ENCODE results near the gene TPRA1.

The TPRA1 gene

DNA sequence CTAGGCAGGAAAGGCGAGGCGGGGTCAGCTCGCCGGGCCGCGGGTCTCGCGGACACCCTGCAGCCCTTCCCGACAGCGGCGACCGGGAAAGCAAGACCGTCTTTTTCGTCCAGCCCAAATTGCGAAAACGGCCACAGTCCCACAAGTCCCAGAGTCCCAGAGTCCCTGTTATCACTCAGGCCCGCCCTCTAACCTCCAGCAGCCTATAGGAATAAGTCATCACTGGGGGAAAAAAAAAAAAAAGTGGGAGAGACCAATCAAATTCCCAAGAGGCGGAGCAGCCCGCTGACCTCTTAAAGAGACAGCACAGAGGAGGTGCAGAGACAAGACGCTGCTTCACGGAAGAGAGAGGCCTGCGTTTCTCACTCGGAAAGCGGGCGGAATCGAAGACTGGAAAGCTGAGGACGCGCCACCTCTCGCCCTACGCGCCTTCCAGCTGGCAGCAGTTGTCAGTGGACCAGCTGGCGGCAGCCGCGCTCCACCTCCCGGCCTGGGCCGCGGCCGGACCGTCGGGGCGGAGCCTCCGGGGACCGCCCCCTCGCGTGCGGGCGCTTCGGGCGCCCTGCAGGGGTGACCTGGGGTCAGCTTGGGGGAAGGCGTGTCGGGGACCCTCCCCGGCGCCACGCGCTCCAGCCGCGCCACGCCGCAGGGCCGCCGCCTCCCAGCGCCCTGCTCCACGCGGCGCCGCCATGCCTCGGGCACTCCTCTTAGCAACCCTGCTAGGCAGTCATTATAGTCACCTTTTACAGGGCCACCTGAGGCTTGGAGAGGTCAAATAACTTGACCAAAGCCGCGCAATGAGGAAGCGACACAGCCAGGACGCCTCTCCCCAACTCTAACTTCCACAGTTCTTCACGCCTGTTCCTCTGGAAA lies at the start of gene TPRA1:
Gene TPRA1, minus strand, starts transcription at position 141 of the 873 bp plus-strand sequence. CDS start 10,587 bp downstream, outside the sequence.
- DNase-seq (ENCODE audit: low read depth in 1 of 2, low spot score in 1 of 2), result peak; percentile 62 to 78

GRCh38 chr3:127640042-127640355 lies 49.5 kb upstream of the TPRA1 start:
- no peak for DNase-seq (ENCODE audit: low read depth in 1 of 2, low spot score in 1 of 2)

- DNase-seq (ENCODE audit: low read depth in 1 of 2, low spot score in 1 of 2), result no peak
Measured at GRCh38 chr3:127639173-127640041, 48.9 kb upstream of the TPRA1 start.

DNA sequence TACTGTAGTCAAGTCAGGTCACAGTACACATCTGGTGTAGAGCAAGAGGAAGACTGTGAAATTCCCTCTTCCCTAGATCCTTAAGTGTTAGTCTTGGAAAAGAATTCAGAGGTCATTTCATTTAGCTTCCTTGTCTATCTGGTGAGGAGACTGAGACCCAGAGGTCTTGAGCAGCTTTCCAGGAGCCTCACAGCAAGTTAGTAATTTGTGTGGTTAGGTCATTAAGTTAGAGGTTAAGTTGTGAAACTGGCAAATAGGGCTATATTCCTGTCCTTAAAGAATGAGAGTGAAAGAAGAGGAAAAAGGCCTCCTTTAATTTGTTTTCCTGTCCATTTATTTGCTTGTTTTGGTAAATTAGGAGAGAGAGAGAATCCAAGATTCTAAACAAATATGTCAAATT lies 47.4 kb upstream of the TPRA1 start:
- DNase-seq (ENCODE audit: low read depth in 1 of 2, low spot score in 1 of 2), result no peak

- DNase-seq (ENCODE audit: low read depth in 1 of 2, low spot score in 1 of 2), result no peak
Measured at GRCh38 chr3:127637546-127637945, 47.0 kb upstream of the TPRA1 start.

DNA sequence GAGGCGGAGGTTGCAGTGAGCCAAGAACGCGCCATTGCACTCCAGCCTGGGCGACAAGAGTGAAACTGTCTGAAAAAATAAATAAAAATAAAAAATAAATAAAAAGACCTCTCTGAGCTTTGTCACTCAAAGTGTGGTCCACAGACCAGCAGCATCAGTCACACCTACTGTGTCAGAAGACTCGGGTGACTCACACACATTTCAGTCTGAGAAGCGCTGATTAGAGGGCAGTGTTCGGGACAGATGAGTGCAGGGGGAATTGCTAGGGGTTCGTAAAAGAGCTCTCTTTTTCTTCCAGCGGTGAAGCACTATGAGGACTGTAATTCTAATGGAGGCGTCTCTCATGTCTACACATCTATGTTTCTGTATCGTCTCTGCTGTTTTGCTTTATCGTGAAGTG lies 44.1 kb upstream of the TPRA1 start:
- no peak for DNase-seq (ENCODE audit: low read depth in 1 of 2, low spot score in 1 of 2)

- DNase-seq (ENCODE audit: low read depth in 1 of 2, low spot score in 1 of 2), result no peak
Measured at GRCh38 chr3:127632035-127632820, 41.7 kb upstream of the TPRA1 start.

DNA sequence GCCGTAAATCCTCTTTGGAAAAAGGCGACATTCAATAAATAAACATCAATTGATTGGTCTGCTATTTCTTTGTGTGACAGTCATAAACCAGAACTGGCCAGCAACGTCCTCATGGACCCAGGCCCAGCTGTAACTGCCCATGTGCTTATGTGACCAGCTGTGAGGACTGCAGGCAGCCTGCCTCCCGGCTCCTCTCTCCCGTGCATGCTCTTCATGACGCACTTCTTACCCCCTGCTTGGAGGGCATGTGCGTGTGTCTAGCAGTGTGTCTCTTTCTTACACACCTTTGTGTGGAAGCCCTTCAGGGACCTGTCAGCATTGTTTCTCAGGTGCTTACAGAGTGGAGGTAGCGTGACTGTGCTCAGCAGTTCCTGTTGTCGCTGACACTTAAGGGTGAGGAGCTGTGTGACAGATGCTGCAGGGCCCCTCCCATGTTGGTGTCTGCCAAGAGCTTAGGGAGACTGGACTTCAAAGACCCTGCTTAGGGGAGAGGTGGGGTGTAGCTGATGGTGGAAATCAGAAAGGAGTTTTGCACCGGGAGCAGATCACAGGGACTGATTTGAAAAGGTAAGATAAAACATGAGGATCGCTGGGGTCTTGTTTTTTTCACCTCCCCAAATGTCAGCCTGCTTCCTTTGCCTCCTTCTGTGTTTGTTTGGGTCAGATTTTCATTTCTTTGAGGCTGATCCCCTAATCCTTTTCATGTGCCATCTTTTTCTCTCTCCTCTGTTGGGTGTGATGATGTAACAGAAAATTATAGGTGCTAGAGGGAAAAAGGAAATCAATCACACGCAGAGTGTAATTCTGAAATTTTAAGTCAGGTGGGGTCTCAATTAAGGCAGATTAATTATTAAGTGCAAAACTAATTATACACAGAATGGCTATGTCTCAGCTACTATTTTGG lies 40.5 kb upstream of the TPRA1 start:
- no peak for DNase-seq (ENCODE audit: low read depth in 1 of 2, low spot score in 1 of 2)

DNA sequence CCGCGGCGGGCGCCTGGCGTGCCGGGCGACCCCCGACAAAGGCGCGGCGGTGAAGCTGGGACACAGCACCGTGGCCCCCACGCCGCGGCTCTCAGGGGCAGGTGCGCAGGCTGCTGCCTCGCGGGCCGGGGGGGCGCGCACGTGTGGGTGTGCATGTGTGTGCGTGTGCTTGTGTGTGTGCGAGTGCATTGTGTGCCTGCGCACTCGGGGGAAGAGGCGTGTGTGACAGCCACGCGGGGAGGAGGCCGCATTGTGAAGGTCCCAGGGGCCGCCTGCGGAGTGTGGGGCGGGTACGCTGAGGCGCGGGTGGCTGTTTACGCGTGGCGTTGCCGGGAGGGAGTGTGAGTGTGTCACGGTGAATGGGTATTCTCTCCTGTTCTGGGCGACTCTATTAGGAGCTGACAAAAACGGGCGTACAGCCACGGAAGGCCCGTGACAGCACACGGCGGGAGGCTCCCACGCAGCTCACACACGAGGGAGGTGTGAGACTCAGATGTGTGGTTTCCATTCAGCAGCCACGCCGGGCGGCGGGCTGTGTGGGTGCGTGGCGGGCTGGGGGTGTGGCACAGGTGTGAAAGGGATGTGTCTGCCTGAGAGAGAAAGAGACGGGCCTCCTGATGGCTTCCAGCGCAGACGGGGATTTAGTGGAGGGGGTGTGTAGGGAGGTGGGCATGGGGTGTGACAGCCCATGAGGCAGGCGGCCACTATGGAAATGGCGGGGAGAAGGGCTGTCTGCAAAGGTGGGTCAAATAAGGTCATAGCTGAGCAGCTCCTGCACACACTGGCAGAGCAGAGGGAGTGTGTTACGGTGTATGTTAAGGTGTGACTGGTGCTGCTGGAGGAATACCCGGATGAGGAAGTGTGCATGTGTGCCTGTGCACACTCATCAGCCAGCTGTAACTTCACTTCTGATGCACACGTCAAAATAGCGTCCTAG lies 39.2 kb upstream of the TPRA1 start:
- peak in 1 of 2 donors; percentile 23 for DNase-seq (ENCODE audit: low read depth in 1 of 2, low spot score in 1 of 2)

DNA sequence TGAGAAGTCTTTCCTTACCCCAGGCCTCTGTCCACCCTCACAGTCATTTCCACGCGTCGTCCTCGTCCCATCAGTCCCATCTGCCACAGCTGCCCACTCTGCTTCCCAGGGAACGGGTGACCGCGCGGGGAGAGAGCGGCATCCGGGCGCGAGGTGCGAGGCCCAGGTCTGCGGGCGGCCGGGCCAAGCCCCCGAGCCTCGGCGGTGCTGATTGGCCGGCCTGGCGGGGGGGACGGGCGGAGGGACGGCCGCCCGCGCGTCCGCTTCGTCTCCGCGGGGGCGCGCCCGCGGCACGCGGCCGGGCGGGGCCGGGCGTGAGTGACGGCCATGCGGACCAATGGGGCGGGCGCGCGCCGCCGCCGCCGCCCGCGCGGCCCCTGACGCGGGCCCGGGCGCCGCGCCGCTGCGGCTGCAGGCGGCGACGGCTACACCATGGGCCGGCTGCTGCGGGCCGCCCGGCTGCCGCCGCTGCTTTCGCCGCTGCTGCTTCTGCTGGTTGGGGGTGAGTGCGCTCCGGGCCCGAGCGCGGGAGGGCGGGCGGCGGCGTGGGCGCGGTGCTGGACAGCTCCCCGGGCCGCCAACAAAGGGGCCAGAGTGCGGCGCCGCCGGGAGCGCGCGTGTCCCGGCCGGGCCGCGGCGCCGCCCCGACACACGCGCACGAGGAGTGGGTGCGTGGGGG lies 38.4 kb upstream of the TPRA1 start, which contains the start of gene PODXL2:
Gene PODXL2, plus strand, starts transcription at position 398 of the 679 bp plus-strand sequence. Its CDS starts 35 bp downstream, at position 433.
- DNase-seq (ENCODE audit: low read depth in 1 of 2, low spot score in 1 of 2), result no peak

- DNase-seq (ENCODE audit: low read depth in 1 of 2, low spot score in 1 of 2), result no peak
Measured at GRCh38 chr3:127628426-127628787, 37.9 kb upstream of the TPRA1 start.

DNA sequence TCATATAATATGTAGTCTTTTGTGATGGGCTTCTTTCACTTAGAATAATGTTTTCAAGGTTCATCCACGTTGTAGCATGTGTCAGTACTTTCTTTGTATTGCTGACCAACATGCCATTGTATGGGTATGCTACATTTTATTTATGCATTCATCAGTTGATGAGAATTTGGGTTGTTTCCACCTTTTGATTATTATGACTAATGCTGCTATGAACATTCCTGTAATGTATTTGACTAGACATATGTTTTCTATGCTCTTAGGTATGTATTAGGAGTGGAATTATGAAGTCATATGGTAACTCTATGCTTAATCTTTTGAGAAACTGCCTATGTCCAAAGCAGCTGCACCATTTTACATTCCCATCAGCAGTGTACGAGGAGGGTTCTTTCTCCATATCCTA lies 35.3 kb upstream of the TPRA1 start:
- no peak for DNase-seq (ENCODE audit: low read depth in 1 of 2, low spot score in 1 of 2)

- no peak for DNase-seq (ENCODE audit: low read depth in 1 of 2, low spot score in 1 of 2)
Measured at GRCh38 chr3:127624063-127624462, 33.5 kb upstream of the TPRA1 start.

DNA sequence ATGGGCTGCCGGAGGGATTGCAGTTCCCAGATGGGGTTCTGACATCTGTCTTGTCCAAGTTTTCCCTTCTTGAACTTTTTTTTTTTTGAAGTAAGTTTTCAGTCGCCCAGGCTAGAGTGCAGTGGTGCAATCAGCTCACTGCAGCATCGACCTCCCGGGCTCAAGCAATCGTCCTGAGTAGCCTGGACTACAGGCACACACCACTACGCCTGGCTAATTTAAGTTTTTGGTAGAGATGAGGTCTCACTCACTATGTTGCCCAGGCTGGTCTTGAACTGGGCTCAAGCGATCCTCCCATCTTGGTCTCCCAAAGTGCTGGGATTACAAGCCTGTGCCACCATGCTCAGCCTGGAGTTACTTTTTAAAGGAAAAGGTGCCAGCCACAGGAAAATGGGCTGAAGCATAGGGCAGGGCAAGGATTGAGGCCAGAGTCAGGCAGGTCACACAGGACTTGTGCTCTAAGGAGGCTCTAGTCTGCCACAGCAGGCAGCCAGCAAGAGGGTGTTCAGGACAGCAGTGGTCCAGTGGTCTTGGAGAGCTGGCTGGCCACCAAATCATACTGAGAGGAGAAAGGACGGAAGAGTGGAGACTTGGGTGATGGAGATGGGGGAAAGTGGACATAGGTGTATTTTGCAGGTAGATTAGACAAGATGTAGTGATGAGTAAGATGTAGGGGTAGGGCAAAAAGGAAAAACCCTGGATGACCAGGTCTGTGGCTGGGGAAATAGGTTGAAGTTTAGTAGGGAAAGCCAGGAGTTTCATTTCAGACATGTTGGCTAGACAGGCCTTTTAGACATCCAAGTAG lies 32.4 kb upstream of the TPRA1 start:
- no peak for DNase-seq (ENCODE audit: low read depth in 1 of 2, low spot score in 1 of 2)

DNA sequence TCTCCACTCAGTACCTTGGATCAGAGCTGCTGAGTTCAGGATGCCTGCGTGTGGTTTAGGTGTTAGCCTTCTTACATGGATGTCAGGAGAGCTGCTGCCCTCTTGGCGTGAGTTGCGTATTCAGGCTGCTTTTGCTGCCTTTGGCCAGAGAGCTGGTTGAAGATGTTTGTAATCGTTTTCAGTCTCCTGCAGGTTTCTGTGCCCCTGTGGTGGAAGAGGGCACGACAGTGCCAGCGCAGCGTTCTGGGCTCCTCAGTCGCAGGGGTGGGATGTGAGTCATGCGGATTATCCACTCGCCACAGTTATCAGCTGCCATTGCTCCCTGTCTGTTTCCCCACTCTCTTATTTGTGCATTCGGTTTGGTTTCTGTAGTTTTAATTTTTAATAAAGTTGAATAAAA lies 31.5 kb upstream of the TPRA1 start:
- no peak for DNase-seq (ENCODE audit: low read depth in 1 of 2, low spot score in 1 of 2)

DNA sequence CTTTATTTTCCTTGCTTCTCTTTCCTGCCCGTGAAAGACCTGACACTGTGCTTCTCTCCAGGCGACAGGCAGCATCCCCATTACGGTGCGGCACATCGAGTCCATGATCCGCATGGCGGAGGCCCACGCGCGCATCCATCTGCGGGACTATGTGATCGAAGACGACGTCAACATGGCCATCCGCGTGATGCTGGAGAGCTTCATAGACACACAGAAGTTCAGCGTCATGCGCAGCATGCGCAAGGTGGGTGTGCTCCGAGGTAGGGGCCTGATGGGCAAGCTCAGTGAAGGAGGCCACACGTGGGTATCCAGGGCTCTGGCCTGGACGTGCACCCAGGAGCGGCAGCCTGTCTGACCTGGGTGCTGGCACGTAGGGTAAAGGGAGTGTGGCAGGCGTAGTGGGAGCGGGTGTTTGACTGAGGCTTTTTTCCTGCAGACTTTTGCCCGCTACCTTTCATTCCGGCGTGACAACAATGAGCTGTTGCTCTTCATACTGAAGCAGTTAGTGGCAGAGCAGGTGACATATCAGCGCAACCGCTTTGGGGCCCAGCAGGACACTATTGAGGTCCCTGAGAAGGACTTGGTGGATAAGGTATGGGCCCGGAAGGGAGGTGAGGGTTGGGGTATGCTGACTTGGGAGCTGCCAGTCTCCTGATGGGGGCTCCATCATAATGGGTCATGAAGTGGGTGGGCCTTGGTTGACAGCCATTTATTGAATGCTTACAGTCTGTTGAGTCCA lies 30.3 kb upstream of the TPRA1 start:
- no peak for DNase-seq (ENCODE audit: low read depth in 1 of 2, low spot score in 1 of 2)

DNA sequence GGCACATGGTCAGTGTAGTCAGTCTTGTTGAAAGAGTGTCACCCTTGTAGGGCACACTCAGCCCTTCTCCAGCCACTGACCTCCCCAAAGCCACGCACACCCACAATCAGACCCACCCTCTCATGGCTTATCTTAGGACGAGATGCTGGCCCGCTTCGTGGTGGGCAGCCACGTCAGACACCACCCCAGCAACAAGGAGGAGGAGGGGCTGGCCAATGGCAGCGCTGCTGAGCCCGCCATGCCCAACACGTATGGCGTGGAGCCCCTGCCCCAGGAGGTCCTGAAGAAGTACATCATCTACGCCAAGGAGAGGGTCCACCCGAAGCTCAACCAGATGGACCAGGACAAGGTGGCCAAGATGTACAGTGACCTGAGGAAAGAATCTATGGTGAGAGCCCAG lies 28.4 kb upstream of the TPRA1 start:
- DNase-seq (ENCODE audit: low read depth in 1 of 2, low spot score in 1 of 2), result no peak

All from activated CD4-positive, alpha-beta T cell treated with anti-CD3 and anti-CD28 coated beads, Interleukin-2, amount 50 U/mL, for 24 hours (primary cell).